Fibroblast of skin of right quadriceps (primary cell): ENCODE results near the gene MUS81.
A peak's percentile ranks its signal among the peaks of the same experiment; 100 is the strongest.

Source experiments
- DNase-seq: peaks from one replicate; pipeline ENCODE4 v3.0.0-alpha.2; 2013

The MUS81 gene

DNA sequence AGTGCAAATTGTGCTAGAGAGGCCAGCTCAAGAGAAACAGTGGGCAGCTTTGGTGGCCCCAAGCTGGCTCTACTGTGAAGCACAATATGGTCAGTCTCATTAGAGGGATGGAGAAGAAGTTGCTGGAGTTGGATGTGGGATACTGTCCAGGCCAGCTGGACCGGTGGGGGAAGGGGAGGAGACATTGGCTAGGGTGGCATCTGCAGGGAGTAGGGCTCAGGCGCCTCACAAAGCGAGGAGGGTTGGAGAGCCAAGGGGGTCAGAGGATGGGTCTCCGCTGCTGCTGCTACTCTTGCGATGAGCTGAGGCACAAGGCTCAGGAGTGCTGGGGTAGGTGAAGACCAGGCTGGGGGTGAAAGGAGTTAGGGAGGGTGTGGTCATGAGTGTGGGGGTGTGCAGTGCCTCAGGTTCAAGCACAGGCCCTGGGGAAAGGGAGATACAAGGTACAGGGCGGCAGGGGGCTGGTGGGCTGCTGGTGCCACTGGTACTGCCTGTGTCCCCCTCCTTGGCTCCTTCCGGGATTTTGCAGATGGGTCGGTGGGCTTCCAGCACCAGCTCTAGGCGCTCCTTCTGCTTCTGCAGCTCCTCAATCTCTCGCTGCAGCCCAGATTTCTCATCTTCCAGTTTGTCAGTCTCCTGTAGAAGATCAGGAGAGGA lies 32.6 kb downstream of the MUS81 start:
- DNase-seq, result no peak

DNA sequence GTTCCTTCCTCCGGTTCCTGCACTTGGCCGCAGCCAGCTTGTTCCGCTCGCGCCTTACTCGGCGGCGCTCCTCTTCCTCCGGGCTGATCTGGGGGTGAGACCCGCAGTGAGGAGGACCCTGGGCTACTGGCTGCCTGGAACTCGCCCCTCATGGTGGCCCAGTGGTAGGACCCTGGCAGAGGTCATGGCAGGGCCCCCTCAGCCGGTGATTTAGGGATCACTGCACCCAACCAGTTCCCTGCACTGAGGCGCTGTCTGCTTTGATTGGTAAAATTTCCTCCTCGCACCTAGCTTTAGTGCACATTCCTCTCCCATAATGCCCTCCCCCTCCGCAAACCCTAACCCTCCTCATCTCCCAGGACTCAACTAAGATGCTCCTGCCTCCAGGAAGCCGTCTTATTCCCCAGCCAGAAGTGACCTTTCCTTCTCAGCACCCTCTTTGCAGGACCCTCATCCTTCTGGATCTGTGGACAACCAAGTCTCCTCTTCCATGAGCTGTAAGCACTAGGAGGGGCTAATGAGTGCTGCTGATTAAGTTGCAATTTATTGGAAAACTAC lies 33.9 kb downstream of the MUS81 start:
- DNase-seq, result no peak

DNA sequence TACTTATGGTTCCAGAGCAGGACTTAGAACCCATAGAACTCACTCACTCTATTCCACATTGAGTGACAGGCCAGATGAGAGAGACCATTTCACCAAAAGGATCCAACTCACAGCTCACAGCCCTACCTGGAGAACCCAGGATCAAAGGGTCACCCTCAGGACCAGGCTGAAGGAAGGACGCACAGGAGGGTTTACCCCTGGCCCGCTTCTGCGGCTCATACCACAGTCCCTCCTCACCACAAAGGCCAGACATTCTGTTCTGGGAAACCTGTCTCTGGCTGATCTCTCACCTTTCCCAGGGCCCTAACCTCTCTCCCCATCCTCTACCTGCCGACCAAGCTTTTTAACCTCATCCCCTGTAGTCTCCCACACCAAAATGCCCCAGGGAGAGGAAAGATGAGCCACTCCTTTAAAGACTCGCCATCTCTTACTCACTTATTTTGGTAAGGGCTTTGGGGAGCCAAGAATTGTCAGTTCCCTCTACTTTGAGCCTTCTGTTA lies 35.3 kb downstream of the MUS81 start:
- DNase-seq, result no peak

DNA sequence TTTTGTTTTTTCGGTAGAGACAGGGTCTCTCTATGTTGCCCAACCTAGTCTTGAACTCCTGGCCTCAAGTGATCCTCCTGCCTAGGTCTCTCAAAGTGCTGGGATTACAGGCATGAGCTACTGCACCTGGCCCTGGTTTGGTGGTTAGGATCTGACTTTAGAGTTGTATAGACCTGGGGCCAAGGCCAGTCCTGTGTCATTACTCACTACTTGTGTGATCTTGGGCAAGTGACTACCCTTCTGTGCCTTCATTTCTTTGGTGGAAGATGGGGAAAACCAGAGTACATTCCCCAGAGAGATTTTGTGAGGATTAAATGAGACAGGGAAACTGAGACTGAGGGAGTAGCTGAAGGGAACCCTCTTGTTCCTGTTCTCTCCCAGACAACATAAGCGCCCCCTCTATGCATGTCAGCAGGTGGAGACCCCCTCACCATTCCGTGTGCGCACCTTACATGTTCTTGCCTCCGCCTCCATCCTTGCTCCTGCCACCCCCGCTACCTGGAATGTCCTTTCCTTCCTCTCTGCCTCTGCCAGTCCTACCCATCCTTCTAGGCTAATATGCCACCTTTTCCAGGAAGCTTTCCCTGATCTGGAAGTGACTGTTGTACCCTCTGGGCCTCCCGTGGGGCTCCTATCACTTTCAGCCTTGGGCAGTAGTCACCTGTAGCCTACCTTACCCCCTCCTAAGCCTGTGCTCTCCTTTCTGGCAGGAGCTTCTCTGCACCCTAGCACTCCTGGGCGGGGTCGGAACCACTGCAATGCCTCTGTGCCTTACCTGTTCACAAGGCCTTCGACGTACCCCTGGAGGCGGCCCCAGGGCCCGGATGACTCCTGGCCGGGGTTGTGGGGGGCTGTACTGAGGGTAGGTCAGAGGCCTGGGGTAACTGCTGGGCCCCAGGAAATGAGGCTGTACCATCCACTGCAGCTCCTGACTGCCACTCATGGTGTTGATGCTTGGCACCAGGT lies 36.1 kb downstream of the MUS81 start:
- DNase-seq, result no peak

DNA sequence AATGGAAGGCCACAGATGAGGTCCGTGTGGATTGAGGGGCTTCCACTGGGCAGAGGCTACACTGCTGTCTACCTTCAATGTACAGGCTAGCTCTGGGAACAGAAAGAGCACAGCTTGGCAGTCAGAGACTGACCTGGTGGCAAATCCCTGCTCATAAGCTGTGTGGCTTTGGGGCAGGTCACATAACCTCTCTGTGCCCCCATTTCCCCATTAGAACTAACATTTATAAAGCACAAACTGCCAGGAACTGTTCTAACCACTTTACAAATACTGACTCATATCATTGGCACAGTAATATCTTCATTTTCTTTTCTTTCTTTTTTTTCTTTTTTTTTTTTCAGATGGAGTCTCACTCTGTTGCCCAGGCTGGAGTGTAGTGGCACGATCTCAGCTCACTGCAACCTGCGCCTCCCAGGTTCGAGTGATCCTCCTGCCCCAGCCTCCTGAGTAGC lies 36.8 kb downstream of the MUS81 start:
- no peak for DNase-seq

DNA sequence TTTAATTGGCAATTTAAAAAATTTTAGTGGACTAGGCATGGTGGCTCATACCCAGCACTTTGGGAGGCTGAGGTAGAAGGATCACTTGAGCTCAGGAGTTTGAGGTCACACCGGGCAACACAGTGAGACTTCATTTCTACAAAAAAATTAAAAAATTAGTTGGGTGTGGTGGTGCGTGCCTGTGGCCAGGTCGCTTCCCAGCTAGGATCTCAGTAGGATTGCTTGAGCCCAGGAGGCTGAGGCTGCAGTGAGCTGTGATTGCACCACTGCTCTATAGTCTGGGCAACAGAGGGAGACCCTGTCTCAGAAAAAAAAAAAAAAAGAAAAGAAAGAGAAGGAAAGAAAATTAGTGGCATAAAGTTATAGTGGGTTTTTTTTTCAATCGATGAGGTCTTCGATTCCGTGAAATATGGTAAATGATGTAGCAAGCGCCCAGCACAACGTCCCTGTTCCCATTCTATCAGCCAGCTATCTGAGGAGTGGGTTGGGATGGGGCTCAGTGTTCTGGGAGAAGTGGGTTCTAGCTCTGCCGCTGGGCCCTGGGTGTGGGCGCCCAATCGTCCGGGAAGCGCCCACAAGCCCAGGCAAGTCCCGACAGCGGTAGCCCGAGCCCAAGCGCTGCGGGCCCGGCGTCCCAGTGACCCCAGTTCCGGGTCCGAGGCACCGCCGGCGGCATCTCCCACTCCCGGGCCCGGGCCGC lies 38.6 kb downstream of the MUS81 start:
- DNase-seq, result no peak

DNA sequence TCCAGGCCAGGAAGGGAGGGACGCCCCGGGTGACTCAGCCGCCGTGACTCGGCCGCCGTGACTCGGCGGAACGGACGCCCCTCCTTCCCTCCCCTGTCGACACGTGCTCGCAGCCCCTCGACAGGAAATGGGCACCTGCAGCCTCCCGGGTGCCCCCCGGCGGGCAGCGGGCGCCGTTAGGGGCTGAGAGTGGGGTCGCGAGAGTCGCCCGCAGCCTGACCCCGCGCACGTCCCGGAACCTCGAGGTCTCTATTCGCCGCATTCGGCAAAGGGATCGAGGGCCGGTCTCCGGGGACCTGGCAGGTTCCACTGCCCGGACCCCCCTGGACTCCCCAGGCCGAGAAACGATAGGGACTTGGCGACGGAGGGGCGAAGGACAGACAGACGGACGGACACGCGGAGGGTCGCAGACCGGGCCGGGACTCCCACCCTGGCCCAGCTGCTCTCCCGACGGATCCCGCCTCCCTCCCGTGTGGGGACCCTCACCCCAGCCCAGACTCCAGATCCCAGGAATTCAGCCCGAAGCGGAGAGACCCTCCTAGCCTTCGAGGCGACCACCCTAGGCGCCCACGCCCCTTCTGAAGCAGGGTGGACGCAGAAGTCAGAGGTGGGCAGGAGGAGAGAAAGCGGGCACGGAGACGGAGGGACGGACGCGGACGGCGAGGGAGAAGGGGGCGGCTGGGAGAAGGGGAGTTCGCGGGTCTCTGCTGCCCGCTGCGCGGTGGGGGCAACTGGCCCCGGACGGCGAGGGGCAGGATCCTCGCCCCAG lies 39.3 kb downstream of the MUS81 start:
- DNase-seq, result peak; percentile 79

DNA sequence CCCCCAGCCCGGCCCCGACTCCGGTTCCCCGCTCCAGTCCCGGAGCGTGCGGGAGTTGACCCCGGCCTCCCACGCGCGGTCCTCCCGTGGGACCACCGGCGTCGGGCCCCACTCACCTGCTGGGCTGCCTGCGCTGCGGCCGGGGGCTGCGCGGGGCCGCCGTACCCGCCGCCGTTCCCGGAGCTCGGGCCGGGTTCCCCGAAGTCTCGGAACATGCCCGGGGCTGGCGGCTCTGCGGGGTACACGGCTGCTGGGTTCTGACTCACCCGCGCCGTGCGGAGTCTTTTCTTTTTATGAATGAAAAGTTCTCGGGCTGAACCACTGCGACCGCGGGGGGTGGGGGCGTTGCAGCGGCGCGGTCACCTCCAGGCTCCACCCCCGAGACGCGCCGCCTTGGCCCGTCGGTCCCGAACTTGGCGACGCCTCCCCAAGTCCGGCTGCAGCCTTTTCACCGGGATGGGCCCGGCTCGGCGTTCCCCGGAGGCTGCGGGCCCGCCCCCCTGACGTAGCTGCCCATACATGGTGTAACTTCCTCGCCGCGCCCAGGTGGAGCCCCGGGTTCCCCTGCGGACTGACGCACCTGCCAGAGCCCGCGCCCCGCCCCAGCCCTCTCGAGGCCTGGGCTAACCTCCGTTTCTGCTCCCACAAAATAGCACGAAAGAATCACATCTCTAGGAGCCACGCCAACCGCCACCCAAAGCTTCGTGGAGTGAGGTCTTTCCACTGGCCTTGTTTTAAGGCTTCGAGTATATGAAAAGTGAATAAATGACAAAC lies 40.1 kb downstream of the MUS81 start, which contains the start of gene FOSL1:
TSS of gene FOSL1 (minus strand) at position 264 of the 774 bp plus-strand sequence. CDS start at position 215, 49 bp downstream.
- peak; percentile 95 for DNase-seq

DNA sequence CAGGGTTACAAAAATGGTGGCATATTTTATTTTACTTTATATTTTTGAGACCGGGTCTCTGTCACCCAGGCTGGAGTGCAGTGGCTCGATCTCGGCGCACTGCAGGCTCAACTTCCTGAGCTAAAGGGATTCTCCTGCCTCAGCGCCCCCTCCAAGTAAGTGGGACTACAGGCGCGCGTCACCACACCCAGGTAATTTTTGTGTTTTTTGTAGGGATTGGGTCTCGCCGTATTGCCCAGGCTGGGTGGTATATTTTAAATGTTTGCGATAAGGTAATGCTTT lies 40.6 kb downstream of the MUS81 start:
- no peak for DNase-seq

DNA sequence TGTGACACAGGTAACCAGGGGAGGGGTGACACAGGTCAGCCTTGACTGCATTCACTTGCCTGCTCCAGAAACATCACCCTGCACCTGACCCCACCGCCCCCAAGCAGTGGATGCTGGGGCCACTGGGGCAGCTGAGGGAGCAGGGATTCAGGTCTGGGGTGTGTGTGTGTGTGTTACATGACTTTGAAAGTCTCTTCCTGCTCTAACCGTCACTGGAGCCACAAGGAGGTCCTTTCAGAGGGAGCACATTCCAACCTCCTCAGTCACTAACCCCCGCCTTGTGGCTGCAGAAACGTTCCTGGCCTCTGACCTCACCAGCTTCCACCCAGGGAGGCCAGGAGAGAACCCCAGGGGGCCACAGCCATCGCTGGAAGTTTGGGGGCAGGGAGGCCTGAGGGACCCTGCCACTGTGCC lies 42.8 kb downstream of the MUS81 start:
- peak; percentile 92 for DNase-seq

DNA sequence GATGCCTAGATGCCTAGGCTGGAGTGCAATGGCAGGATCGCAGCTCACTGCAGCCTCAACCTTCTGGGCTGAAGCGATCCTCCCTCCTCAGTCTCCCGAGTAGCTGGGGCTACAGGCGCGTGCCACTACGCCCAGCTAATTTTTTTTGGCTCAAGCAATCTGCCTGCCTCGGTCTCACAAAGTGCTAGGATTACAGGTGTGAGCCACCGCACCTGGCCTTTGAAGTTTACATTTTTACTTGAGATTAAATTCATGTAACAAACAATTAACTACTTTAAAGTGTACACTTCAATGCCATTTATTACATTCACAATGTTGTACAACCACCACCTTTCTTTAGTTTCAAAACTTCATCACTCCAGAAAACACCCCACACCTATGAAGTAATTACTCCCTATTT lies 43.5 kb downstream of the MUS81 start:
- no peak for DNase-seq

DNA sequence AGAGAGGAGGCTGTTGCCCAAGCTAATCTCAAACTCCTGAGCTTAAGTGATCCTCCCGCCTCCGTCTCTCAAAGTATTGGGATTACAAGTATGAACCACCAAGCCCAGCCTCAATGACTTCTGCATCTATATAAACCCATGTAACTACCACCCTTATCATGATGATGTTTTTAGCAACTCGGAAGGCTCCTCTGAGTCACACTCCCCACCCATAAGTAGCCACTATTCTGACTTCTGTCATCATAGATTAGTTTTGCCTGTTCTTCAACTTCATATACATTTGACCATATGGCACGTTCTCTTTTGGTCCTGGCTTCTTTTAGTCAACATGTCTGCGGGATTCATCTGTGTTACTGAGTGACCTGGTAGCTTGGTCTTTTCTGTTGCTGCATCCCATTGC lies 46.4 kb downstream of the MUS81 start:
- no peak for DNase-seq

DNA sequence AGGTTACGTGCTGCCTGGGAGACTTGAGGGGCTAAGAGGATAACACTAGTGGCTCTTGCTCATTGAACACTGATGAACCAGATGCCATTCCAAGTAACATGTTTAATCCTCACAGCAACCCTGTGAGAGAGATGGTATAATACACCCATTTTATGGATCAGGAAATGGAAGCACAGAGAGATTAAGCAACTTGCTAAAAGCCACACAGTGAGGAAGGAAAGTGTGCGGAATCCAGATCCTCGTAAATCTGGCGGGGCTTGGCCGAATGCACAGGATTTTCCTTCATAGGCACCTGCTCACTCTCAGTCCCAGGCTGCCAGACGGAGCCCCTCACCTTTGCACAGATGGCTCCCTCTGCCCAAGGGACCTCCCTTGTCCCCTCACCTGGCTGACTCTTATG lies 47.6 kb downstream of the MUS81 start:
- DNase-seq, result no peak

DNA sequence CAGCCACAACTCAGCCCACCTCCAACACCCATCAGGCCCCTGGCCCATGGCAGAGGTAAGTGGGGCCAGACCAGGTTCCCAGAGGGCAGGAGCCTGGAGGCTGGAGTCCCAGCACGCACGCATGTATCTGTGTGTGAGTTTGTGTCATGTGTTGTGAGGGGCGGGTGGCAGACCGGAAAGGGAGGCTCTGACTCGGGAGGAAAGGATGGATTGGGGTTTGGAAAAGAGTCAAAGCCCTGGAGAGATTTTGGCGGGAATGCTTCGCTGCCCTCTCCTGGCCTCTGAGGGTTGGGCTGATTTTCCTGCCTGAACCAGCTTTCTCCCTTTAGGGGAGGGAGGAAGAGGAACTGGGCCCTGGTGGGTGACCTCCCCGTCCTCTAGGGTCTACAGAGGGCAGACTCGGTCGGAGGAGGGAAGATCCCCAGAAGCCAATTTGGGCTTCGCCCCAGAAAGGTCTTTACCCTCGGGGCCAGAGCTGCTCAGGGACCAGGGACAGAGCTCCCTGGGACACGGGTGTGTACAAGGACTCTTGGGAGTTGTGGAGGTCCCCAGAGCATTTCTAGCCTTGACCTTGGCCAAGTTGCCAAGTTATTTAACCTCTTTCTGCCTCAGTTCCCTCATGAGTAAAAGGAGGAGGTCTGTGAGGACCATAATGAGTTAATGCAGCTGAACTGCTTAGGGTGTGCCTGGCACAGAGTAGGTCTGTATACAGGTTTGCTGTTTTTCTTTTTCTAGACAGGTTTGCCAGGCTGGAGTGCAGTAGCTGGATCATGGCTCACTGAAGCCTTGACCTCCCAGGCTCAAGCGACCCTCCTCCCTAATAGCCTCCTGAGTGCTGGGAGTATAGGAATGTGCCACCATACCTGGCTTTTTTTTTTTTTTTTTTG lies 51.7 kb downstream of the MUS81 start:
- DNase-seq, result peak; percentile 92

DNA sequence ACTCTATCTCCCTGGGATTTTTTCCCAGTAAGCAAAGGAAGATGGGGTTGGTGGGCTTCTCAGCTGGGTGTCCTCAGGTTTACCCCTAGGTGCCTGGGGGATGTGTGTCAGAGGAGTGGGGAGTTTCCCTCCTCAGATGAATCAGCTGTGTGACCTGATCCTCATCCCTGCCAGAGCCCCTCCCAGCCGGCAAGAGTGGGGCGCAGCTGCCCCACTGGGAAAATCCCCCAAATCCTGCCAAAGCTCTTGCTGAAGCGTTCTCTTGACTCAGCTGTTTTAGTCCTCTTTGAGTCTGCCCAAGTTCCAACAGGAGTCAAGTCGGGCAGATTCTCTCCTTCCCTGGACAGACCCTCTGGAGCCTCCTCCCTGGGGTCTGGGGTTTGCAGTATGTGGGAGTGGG lies 52.6 kb downstream of the MUS81 start:
- peak; percentile 67 for DNase-seq

DNA sequence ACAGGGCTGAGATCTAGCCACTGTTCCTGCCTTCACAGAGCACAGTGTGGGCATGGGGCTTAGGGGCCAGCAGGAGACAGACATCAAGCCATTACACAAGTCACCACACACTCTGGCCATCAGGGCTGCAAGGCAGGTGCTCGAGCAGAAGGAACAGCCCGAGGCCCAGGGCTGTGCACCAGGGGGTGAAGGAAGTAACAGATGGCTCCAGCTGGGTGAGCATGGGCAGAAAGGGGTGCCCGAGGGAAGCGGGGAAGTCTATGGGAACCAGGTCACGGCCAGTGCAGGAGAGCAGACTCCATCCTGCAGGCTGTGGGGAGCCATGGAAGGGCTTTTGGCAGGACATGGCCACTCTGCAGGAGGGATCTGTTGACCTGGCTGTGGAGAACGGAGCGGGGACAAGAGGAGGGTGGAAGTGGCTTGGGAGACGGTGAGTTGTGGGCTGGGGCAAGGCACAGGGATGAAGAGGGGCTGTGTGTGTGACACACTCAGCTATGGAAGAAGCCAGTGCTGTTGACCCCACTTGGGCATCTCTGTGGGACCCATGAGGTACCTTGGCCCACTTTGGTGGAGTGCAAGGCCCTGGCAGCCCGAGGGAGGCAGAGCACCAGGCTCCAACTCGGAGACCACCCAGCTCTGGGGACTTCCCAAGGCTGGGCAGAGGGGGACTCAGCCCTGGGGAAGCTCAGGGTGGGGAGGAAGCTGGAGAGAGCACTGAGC lies 55.0 kb downstream of the MUS81 start:
- no peak for DNase-seq

DNA sequence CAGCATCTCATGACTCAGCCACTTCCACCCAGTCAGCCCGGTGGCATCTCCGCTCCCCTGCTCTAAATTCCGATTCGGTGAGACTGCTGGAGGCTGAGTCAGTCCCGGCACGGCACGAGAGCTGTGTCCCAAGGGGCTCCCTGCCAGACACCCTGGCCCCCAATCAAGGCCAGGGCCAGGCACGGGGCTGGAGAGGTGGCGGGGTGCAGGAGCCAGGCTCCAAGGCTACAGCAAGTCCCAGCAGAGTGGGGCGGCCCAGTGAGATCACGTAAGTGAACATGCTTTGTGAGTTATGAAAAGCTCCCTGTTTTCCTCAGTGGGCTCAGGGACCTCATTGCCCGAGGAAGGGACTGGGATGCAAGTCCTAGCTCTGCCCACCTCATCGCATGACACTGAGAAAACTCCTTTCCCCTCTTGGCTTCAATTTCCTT lies 55.6 kb downstream of the MUS81 start:
- DNase-seq, result peak; percentile 98
